Esophagus (tissue), 2 donors: ENCODE results near the gene PLOD2. TPM values are rescaled to one million over a fixed set of nuclear protein-coding genes. Genes with fewer than 3 reads are reported as not detected.
A peak's percentile ranks its signal among the peaks of the same experiment; 100 is the strongest.

Experiments
- H3K27ac ChIP-seq, 2 donors: one replicate each; pipeline ENCODE4 v1.5.1; 2013; ENCODE audit warnings: low read depth in 2 of 2, mild to moderate bottlenecking in 2 of 2, inconsistent platforms in 1 of 2, low read length in 1 of 2, moderate library complexity in 1 of 2
- H3K27me3 ChIP-seq, 2 donors: one replicate each; pipeline ENCODE4 v1.6.1; 2013; ENCODE audit warnings: low read length in 2 of 2, control low read depth in 1 of 2, mild to moderate bottlenecking in 1 of 2; ENCODE audit not compliant: insufficient read depth in 2 of 2, control insufficient read depth in 1 of 2
- H3K36me3 ChIP-seq, 2 donors: one replicate each; pipeline ENCODE4 v1.6.1; 2013; ENCODE audit warnings: low read length in 1 of 2; ENCODE audit not compliant: control insufficient read depth in 2 of 2, insufficient read depth in 2 of 2
- H3K4me1 ChIP-seq, 2 donors: one replicate each; pipeline ENCODE4 v1.6.1; 2013; ENCODE audit warnings: low read length in 1 of 2; ENCODE audit not compliant: control insufficient read depth in 2 of 2, insufficient read depth in 2 of 2
- H3K4me3 ChIP-seq, 2 donors: one replicate each; pipeline ENCODE4 v1.5.1; 2013; ENCODE audit warnings: low read length in 2 of 2, mild to moderate bottlenecking in 2 of 2, low read depth in 1 of 2, moderate library complexity in 1 of 2
- H3K9me3 ChIP-seq, 2 donors: one replicate each; pipeline ENCODE4 v1.6.1; 2013; ENCODE audit warnings: mild to moderate bottlenecking in 2 of 2, low read depth in 1 of 2, low read length in 1 of 2, moderate library complexity in 1 of 2; ENCODE audit not compliant: control insufficient read depth in 2 of 2, insufficient read depth in 1 of 2
- WGBS, 2 donors: extraction: QIAGEN DNeasy Blood & Tissue Kit; methylation state at CpG; one replicate each; pipeline ENCODE4 v1.1.7; 2013; 5-methylcytosine and 5-hydroxymethylcytosine counted together
- polyA plus RNA-seq, 2 donors: library from polyadenylated mRNA; stranded (reverse); fragments of 200-250 nt; gene quantifications; one replicate each; pipeline ENCODE4 v1.2.3, GENCODE V29; 2013
- donor health status: healthy with polysubstance abuse.
- donor health status: Bipolar disorder and iron deficiency.

Gene PLOD2
- 10 to 100 TPM; 13.8 to 15.5 TPM for polyA plus RNA-seq

DNA sequence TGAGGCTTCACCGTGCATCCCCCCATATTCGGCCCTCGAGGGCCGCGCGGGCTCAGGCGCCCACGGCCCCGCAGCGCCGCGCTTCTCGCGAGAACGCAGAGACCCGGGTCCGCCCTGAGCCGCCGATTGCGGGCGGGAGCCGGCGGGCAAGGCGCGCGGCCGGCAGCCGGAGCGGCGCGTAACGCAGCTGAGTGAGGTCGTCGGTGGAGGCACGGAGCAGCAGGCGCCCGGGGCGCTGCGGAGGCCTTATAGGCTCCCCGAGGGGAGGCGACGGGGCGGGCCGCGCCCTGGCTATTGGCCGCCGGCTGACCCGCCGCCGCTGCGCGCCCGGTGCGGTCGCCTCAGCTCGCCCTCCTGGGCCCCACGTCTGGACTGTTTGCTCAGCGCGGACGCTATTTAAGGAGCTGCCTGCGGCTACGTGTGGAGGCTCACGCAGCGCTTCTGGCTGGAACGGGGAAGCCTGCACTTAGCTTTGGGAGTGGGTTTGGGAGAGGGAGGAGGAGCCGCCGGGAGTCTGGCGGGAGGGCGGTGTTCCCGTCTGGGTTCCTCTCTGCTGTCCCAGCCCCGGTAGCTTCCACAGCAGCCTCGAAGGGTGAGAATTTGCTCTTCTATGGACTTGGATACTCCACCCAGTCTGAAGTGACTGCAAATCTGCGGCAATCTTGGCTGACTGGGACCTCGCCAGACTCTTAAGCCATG is at the start of gene PLOD2:
Gene PLOD2, minus strand, starts transcription at position 221 of the 699 bp plus-strand sequence. Its CDS starts 195 bp downstream, at position 26.
- H3K27ac ChIP-seq = peak within 1 kb of the TSS; percentile 84 to 95

DNA sequence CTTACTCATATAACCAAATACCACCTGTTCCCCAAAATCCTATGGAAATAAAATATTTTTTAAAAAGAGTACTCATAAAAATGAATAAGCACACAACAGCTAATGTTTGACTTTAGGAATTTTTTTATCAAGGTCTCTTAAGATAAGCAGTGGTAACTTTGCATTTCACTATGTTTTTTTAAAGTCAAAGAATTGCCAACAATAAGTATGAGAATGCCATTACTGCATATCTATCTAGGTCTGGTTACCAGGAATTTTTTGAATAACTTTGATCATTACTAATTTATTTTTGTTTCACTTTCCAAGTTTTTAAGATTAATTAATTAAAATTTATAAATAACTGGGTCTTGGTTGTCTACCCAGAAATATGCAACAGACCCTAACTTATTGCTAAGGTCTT is 48.4 kb upstream of the PLOD2 start:
- Histone ChIP-seq H3K27ac (no peak overlapping the region), H3K27me3 (no peaks in the 10 kb centered on the region), H3K4me3 (no peak overlapping the region), H3K4me1 (no peaks in the 10 kb centered on the region), H3K36me3 (peaks cover 0 to 2% of the 10 kb centered on the region in 2 donors), H3K9me3 (no peaks in the 10 kb centered on the region)

More for the DNA sequence above, at the start of gene PLOD2:
- H3K4me3 ChIP-seq = peak within 1 kb of the TSS; percentile 67 to 81
- H3K9me3 ChIP-seq = no peaks in the 10 kb centered on the region
- WGBS, 2 donors = 1% methylated on average over 57 to 74 of the region's 74 CpGs
- H3K27me3 ChIP-seq = no peaks in the 10 kb centered on the region
- no peaks in the 10 kb centered on the region for H3K36me3 ChIP-seq
- H3K4me1 ChIP-seq = no peaks in the 10 kb centered on the region

DNA sequence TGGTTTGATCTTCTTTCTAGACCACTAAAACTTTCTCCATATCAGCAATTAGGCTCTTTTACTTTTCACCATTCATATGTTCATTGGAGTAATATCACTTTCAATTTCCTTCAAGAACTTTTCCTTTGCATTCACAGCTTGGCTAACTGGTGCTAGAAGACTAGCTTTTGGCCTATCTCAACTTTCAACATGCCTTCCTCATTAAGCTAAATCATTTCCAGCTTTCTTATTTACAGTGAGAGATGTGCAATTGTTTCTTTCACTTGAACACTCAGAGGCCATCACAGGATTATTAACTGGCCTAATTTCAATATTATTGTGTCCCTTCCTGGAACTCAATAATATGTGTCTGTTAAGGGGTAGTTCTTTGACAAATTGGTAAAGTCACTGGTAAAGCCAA is 42.8 kb upstream of the PLOD2 start:
- Histone ChIP-seq H3K36me3 (peaks cover 0 to 2% of the 10 kb centered on the region in 2 donors), H3K27me3 (no peaks in the 10 kb centered on the region), H3K4me1 (no peaks in the 10 kb centered on the region), H3K4me3 (no peak overlapping the region), H3K9me3 (no peaks in the 10 kb centered on the region), H3K27ac (no peak overlapping the region)

DNA sequence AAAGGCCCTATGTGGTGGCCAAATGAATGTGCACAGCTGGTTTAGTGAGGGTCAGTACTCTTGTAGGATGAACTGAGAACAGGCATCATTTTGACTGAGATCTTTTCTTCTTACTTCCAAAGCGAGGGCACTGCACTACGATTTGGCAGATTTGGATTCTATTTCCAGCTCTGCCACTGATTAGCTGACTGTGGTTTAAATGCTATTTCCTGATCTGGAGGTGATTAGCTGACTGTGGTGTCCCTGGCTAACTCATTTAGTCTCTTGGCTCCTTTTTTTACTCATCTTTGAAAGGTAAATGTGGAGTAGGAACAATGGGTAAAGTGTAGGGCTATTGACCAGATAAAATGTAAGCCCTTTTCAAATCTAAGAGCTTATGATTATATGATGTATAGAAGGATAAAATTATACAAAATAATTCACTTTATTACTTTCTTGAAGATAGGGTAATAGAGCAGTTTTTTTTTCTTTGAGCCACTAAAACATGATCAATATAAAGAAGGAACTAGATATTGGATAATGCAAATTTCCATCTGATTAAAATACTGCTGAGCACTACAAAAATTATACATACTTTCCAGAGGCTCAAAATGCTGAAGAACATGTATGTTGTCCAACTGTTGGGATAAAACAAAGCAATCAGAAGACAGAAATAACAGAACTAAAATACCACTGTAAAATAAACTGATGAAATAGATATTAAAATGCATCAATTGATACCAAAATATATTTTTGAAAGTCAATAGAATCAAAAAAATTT is 39.7 kb upstream of the PLOD2 start:
- Histone ChIP-seq H3K36me3 (no peaks in the 10 kb centered on the region), H3K4me3 (no peak overlapping the region), H3K27ac (no peak overlapping the region), H3K9me3 (no peaks in the 10 kb centered on the region), H3K4me1 (no peaks in the 10 kb centered on the region), H3K27me3 (no peaks in the 10 kb centered on the region)
- 72 to 84% methylated on average over 2 of the region's 2 CpGs for WGBS, 2 donors

DNA sequence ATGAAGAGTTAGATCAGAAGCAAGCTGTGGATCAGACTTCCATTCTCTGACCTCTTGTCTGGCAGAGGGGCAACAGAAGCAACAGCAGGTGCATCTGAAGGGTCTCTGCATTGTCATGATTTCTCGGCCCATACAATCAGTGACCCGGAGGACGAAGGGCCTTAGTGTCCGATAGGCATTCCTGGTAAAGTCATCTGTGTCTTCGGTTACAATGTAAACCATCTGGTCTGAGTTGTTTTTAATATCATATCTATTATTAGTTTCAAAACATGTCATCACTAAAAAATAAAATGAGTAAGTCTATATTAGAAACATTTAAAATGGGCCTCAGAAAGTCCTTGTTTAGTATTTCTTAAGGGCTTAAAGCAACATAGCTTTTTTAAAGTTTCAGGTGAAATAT is 38.8 kb upstream of the PLOD2 start:
- H3K4me1 ChIP-seq = no peaks in the 10 kb centered on the region
- no peak overlapping the region for H3K27ac ChIP-seq
- no peaks in the 10 kb centered on the region for H3K27me3 ChIP-seq
- no peaks in the 10 kb centered on the region for H3K9me3 ChIP-seq
- no peak overlapping the region for H3K4me3 ChIP-seq
- H3K36me3 ChIP-seq = no peaks in the 10 kb centered on the region
- 85 to 90% methylated on average over 5 of the region's 5 CpGs for WGBS, 2 donors

DNA sequence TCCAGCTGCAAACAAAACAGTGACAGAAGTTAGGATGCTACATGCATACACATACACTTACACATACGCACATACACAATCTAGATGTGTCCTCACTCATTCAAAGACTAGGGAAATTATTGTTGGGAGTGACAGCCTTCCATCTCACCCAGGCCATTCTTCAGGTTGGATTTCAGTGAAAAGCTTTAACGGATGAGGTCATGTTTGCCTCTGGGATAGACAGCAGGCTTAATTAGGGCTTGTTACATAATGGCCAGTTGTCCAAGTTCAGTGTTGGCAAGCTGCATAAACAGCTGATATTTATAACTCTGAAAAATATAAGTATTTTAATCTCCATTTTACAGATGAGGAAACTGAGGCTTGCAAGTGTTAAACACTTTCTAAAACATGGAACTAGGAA is 35.8 kb upstream of the PLOD2 start:
- Histone ChIP-seq H3K9me3 (no peaks in the 10 kb centered on the region), H3K4me3 (no peak overlapping the region), H3K36me3 (no peaks in the 10 kb centered on the region), H3K27ac (no peak overlapping the region), H3K4me1 (no peaks in the 10 kb centered on the region), H3K27me3 (no peaks in the 10 kb centered on the region)
- WGBS, 2 donors = 85 to 92% methylated on average over 2 of the region's 2 CpGs

DNA sequence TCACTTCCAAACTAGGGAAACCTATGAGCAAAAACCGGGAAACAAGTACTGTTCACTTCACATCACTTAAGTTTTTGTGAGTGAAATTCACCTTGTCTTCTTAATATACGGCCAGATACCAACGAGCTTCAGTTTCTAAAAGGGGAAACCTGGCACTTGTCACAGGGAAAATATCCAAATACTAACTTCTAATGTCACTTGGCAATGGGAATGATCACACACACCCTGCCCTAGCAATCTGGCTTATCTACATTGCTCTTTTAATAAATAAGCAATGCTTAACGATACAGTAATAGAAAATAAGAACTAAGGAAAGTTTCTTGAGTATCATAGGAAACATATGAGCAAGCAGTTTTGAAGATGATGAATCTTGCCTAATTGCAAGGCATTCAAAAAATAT is 34.6 kb upstream of the PLOD2 start:
- Histone ChIP-seq H3K4me1 (no peaks in the 10 kb centered on the region), H3K4me3 (no peak overlapping the region), H3K9me3 (no peaks in the 10 kb centered on the region), H3K36me3 (no peaks in the 10 kb centered on the region), H3K27ac (no peak overlapping the region), H3K27me3 (no peaks in the 10 kb centered on the region)
- WGBS, 2 donors = 38 to 54% methylated on average over 4 of the region's 4 CpGs

DNA sequence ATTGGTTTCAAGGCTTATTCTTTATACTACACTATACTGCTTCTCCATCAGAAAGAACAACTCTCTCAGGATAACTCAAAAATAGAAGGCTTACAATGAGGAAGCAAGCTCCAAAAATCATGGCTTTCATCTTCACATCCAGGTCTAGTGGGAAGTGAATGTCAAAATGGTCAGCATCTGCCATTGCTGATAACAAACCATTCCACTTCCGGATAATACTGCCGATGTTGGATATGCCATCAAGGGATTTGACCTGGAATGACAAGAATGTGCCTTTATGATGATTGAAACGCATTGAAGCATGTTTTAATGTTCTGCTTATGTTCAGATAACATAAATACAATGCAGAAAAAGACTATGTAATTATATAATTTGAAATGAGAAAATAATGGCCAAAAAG is 34.0 kb upstream of the PLOD2 start:
- H3K27me3 ChIP-seq = no peaks in the 10 kb centered on the region
- H3K27ac ChIP-seq = no peak overlapping the region
- no peak overlapping the region for H3K4me3 ChIP-seq
- no peaks in the 10 kb centered on the region for H3K9me3 ChIP-seq
- 66 to 71% methylated on average over 3 of the region's 3 CpGs for WGBS, 2 donors
- no peaks in the 10 kb centered on the region for H3K4me1 ChIP-seq
- no peaks in the 10 kb centered on the region for H3K36me3 ChIP-seq

DNA sequence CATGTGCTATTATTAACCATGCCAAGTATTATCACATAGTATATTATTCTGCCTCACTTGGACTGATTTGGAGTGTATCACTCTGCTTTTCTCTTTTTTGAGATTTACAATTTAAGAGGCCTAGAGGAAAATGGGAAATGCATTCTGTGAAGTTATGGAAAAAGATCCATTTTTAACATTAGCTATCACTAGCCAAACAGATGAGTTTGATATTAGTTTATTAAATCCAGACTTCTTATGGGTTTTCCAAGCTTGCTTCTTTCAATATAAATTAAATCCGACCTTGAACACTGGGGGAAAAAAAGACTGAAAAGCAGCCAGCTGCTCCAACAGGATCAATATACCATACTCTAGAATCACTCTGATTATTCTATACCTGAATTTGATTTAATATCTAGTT is 30.1 kb upstream of the PLOD2 start:
- H3K9me3 ChIP-seq = no peaks in the 10 kb centered on the region
- H3K27me3 ChIP-seq = no peaks in the 10 kb centered on the region
- no peak overlapping the region for H3K4me3 ChIP-seq
- WGBS, 2 donors = 91% methylated on average over 1 of the region's 1 CpG
- H3K36me3 ChIP-seq = no peaks in the 10 kb centered on the region
- no peak overlapping the region for H3K27ac ChIP-seq
- H3K4me1 ChIP-seq = no peaks in the 10 kb centered on the region
